Gastroesophageal sphincter (tissue), 4 donors: ENCODE data around the gene GPR18. TPM values are rescaled to one million over a fixed set of nuclear protein-coding genes. Genes with fewer than 3 reads are reported as not detected.
A peak's percentile ranks its signal among the peaks of the same experiment; 100 is the strongest.

Experiments
- ATAC-seq: fragments of 150-250 bp; one replicate; pipeline ENCODE4 v1.9.1; 2016; ENCODE audit warnings: mild to moderate bottlenecking, moderate library complexity
- H3K27ac ChIP-seq, 4 donors: fragments of 200-600 bp; sonication (generic) in 3 of 4; 1 replicate in 3 of 4; 2 replicates in 1 of 4; pipeline ENCODE4 v1.5.1; 2016 to 2019
- H3K27me3 ChIP-seq: fragments of 200-600 bp; sonication (generic); one replicate; pipeline ENCODE4 v1.5.1; 2019
- H3K36me3 ChIP-seq, 2 donors: fragments of 200-600 bp; sonication (generic); one replicate each; pipeline ENCODE4 v1.5.1; 2019; ENCODE audit warnings: control low read depth in 1 of 2
- H3K4me1 ChIP-seq, 3 donors: fragments of 200-600 bp; sonication (generic); 1 replicate in 2 of 3; 2 replicates in 1 of 3; pipeline ENCODE4 v1.5.1; 2016 to 2019; ENCODE audit warnings: control low read depth in 2 of 3
- H3K4me3 ChIP-seq, 2 donors: fragments of 200-600 bp; sonication (generic); one replicate each; pipeline ENCODE4 v1.5.1; 2019; ENCODE audit warnings: mild to moderate bottlenecking in 1 of 2, moderate library complexity in 1 of 2
- H3K9me3 ChIP-seq, 3 donors: fragments of 200-600 bp; sonication (generic); one replicate each; pipeline ENCODE4 v1.5.1; 2017 to 2019; ENCODE audit warnings: control low read depth in 2 of 3
- EP300 ChIP-seq: sonication (generic); formaldehyde crosslinking; IDR thresholded peaks from one replicate; pipeline ENCODE4 v1.6.1; 2017; ENCODE audit warnings: antibody characterized with exemption, mild to moderate bottlenecking
- POLR2A ChIP-seq, 2 donors: fragments of 450-650 bp; IDR thresholded peaks; one replicate each; pipeline ENCODE4 v1.6.1; 2017; ENCODE audit warnings: antibody characterized with exemption in 2 of 2, mild to moderate bottlenecking in 2 of 2, moderate library complexity in 1 of 2
- POLR2AphosphoS5 ChIP-seq: sonication (generic); formaldehyde crosslinking; IDR thresholded peaks from one replicate; pipeline ENCODE4 v1.6.1; 2017; ENCODE audit warnings: antibody characterized with exemption
- WGBS, 2 donors: methylation state at CpG; one replicate each; pipeline ENCODE4 v1.1.5; 2018; ENCODE audit warnings: low coverage in 1 of 2; 5-methylcytosine and 5-hydroxymethylcytosine counted together
- total RNA-seq, 4 donors: library from RNA; depleted of rRNA; stranded (reverse); fragments of >200 nt; gene quantifications; one replicate each; pipeline ENCODE4 v1.1.0, GENCODE V29; 2016
- TF ChIP-seq, protein P1 (sequence below), 4 experiments: fragments of 200-600 bp in 2 of 4; fragments of 450-650 bp in 2 of 4; sonication (generic) in 1 of 4; IDR thresholded peaks; one replicate each; pipeline ENCODE4 v1.5.1; 2017 to 2019; ENCODE audit warnings: antibody characterized with exemption in 4 of 4, mild to moderate bottlenecking in 2 of 4, moderate library complexity in 2 of 4

Gene GPR18
- total RNA-seq, 4 donors from 2014 or later, result not detected

- H3K27me3 ChIP-seq, result no peaks in the 10 kb centered on the region
- peaks cover 5 to 52% (median 9%) of the 10 kb centered on the region in 3 donors for H3K4me1 ChIP-seq
- no peak overlapping the region for H3K27ac ChIP-seq
- H3K36me3 ChIP-seq, result no peaks in the 10 kb centered on the region
- no peaks in the 10 kb centered on the region for H3K9me3 ChIP-seq
- no peak for TF ChIP-seq EP300
- no peak for TF ChIP-seq POLR2A (IDR thresholded peaks at IDR 0.05)
- TF ChIP-seq POLR2AphosphoS5, result no peak
- TF ChIP-seq, protein P1, sequence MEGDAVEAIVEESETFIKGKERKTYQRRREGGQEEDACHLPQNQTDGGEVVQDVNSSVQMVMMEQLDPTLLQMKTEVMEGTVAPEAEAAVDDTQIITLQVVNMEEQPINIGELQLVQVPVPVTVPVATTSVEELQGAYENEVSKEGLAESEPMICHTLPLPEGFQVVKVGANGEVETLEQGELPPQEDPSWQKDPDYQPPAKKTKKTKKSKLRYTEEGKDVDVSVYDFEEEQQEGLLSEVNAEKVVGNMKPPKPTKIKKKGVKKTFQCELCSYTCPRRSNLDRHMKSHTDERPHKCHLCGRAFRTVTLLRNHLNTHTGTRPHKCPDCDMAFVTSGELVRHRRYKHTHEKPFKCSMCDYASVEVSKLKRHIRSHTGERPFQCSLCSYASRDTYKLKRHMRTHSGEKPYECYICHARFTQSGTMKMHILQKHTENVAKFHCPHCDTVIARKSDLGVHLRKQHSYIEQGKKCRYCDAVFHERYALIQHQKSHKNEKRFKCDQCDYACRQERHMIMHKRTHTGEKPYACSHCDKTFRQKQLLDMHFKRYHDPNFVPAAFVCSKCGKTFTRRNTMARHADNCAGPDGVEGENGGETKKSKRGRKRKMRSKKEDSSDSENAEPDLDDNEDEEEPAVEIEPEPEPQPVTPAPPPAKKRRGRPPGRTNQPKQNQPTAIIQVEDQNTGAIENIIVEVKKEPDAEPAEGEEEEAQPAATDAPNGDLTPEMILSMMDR (IDR thresholded peaks at IDR 0.05), result no peak
- H3K4me3 ChIP-seq, result no peak overlapping the region
- WGBS, 2 donors, result 62 to 68% methylated on average over 6 of the region's 6 CpGs
- ATAC-seq, result no peak
These were observed 37.8 kb downstream of the GPR18 start for GRCh38 chr13:99220199-99220935.

GRCh38 chr13:99218969-99219368 is 39.2 kb downstream of the GPR18 start:
- 82 to 100% methylated on average over 1 to 2 of the region's 2 CpGs for WGBS, 2 donors
- Histone ChIP-seq H3K4me3 (no peak overlapping the region), H3K27me3 (no peaks in the 10 kb centered on the region), H3K9me3 (no peaks in the 10 kb centered on the region), H3K27ac (peak overlapping the region in 1 of 4 donors; percentile 28), H3K36me3 (no peaks in the 10 kb centered on the region), H3K4me1 (peaks cover 5 to 57% (median 12%) of the 10 kb centered on the region in 3 donors)
- TF ChIP-seq, protein P1 (IDR thresholded peaks at IDR 0.05), result no peak
- TF ChIP-seq EP300 (no peak), POLR2A (IDR thresholded peaks at IDR 0.05) (no peak), POLR2AphosphoS5 (no peak)
- no peak for ATAC-seq

DNA sequence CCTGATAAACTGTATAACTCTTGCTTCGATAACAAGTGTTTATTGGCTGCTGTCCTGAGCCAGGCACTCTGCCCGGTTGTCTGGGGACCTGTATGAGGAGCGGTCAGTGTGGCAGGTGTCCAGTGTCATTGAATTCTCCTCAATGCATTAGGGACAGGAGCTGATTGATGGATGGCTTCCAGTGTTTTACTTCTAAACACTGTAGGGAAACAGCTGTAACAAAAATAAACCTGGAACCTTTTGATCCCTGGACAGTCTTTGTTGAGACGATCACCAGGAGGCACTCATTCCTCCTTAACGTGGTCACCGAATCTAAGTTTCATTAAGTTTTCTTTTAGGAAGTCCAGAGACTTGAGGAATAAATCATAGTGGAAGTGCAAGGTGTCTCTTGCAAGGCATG is 39.6 kb downstream of the GPR18 start:
- no peaks in the 10 kb centered on the region for H3K36me3 ChIP-seq
- no peaks in the 10 kb centered on the region for H3K27me3 ChIP-seq
- TF ChIP-seq POLR2A (IDR thresholded peaks at IDR 0.05) (no peak), EP300 (no peak), POLR2AphosphoS5 (no peak)
- TF ChIP-seq, protein P1 (IDR thresholded peaks at IDR 0.05), result no peak
- WGBS, 2 donors, result 4 to 11% methylated on average over 4 to 6 of the region's 6 CpGs
- no peak for ATAC-seq
- H3K4me3 ChIP-seq, result no peak overlapping the region
- H3K9me3 ChIP-seq, result no peaks in the 10 kb centered on the region
- peak overlapping the region in 2 of 4 donors; percentile 28 to 33 for H3K27ac ChIP-seq
- H3K4me1 ChIP-seq, result peaks cover 5 to 54% (median 12%) of the 10 kb centered on the region in 3 donors

- TF ChIP-seq POLR2AphosphoS5, result no peak
- TF ChIP-seq POLR2A (IDR thresholded peaks at IDR 0.05), result no peak
- TF ChIP-seq, protein P1 (IDR thresholded peaks at IDR 0.05), result no peak
- TF ChIP-seq EP300, result no peak
- Histone ChIP-seq H3K4me1 (peaks cover 5 to 54% (median 12%) of the 10 kb centered on the region in 3 donors), H3K9me3 (no peaks in the 10 kb centered on the region), H3K27me3 (no peaks in the 10 kb centered on the region), H3K4me3 (no peak overlapping the region), H3K27ac (peak overlapping the region in 2 of 4 donors; percentile 28 to 33), H3K36me3 (no peaks in the 10 kb centered on the region)
- no peak for ATAC-seq
These were observed 40.1 kb downstream of the GPR18 start for GRCh38 chr13:99218126-99218525.
